GM18909 (cell line): Measurements from ENCODE around the gene BDP1.
"Not testable (repeated sequence)": the region's sequence is repeated elsewhere in the genome, so short reads cannot be mapped to it uniquely, and the experiment has no call there.

ENCODE experiments used
- ATAC-seq: cut with Tn5 transposase; IDR thresholded peaks from one replicate; pipeline ENCODE4 v1.9.1; 2021; ENCODE audit warnings: mild to moderate bottlenecking; ENCODE audit not compliant: unreplicated experiment, poor library complexity

Gene BDP1

DNA sequence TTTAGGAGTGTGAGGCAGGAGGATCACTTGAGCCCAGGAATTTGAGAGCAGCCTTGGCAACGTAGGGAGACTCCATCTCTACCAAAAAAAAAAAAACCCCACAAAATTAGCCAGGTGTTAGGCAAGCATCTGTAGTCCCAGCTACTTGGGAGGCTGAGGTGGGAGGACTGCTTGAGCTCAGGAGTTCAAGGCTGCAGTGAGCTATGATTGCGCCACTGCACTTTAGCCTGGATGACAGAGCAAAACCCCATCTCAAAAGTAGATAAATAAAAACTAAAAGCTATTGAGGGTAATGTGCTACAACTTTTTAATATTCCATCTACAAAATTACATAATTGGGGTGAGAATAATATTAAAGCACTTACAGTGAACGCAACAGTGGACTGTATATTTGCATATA lies 5.9 kb downstream of the BDP1 start:
- no peak for ATAC-seq

DNA sequence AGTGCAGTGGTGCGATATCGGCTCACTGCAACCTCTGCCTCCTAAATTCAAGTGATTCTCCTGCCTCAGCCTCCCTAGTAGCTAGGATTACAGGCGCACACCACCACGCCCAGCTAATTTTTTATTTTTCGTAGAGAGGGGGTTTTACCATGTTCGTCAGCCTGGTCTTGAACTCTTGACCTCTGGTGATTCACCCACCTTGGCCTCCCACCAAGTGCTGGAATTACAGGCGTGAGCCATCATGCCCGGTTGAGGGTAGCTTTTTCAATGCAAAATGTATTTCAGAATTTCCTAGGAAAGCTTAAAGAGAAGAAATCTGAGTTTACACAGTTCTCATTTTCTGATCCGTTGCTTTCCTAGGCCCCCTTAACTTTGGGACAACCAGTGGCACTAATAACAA lies 15.7 kb downstream of the BDP1 start:
- ATAC-seq: no peak

DNA sequence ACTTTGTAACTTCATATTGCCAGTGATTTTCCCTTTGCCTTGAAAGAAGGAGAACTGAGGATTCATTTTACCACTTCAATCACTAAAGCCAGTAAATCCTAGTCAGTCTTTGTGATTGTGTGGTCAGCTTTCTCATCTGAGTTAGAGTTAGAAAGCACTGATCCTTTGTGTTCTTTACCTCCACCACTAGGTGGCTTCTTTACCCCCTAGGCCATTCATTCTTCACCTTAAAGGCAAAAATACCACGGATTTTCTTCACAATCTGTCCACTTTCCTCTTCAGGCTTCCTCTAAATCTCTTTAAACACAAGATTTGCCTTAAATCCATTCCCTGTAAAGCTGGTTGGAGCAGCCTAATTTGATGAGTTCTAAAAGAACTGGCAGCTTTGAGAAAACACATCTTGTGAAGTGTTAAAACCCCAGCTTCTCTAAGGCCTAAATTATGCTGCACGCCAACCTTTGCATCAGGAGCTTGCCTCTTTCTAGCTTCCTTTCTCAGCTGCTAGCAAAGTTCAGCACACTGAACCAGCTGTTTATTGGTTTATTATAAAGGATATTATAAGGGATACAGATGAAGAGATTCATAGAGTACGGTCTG lies 20.4 kb downstream of the BDP1 start:
- no peak for ATAC-seq

DNA sequence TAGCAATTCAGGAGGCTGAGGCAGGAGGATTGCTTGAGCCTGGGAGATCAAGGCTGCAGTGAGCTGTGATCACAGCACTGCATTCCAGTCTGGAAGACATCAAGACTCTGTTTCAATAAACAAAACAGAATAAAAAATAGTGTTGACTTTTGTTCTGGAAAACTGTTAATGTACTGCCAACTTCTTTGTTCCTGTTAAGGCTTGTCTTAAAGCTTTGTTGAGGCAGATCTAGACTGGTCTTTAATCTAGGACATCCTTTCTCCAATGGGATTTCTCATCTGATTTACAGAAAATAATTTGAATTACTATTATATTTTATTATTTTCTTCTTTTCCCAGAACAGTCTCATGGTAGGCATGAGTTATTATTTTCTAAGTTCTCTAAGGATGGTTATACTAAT lies 26.0 kb downstream of the BDP1 start:
- ATAC-seq: no peak

DNA sequence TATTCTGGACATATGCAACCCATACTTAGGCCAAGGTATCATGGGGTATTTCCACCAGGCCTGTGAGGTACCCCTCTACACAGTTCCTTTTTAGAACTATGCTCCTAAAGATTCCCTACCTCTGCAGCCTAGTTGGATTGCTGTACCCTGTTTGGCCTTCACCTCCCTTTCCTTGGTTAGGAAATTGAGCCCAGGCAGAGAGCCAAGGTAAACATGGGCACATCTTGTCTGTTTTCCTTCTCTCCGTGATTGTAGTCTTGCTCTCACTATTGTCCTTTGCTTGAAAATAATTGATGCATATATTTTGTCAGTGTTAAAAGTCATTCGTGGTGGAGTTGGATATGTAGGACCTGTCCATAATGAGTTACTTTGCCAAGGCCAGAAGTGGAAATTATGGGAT lies 26.7 kb downstream of the BDP1 start:
- no peak for ATAC-seq

DNA sequence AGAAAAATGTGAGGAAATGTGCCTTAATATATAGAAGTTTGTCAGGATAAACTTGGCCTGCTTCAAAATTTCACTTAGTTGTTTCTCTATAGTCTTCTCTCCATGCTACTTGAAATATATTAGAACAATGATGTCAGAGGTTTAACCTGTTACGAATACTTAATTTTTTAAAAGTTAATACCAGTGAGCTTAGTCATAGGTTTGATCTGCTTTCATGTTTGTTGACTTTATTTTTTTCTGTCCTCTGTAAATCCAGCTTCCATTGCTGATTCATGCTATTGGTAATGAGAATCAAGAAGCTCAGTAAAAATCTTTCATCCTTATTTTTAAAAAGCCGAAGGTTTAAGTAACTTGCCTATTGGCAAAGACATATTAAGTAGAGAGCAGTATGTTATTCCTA lies 27.9 kb downstream of the BDP1 start:
- no peak for ATAC-seq

GRCh38 chr5:71492817-71493615 lies 37.6 kb downstream of the BDP1 start:
- ATAC-seq: no peak

DNA sequence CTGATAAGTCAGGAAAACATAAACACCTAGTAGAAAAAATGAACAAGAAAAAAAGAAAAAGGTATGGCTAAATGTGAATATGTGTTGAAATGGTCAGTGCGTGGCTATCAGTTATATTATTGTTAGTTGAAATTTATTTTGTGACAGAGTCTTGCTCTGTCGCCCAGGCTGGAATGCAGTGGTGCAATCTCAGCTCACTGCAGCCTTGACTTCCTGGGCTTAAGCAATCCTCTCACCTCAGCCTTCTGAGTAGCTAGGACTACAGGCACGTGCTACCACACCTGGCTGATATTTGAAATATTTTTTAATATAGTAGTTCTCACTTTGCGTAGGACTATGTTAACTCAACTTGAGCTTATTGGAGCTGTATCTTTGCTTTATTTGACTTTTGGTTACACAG lies 38.8 kb downstream of the BDP1 start:
- ATAC-seq: not testable (repeated sequence)

- ATAC-seq: not testable (repeated sequence)
Observed at GRCh38 chr5:71498756-71499155, 43.3 kb downstream of the BDP1 start.

DNA sequence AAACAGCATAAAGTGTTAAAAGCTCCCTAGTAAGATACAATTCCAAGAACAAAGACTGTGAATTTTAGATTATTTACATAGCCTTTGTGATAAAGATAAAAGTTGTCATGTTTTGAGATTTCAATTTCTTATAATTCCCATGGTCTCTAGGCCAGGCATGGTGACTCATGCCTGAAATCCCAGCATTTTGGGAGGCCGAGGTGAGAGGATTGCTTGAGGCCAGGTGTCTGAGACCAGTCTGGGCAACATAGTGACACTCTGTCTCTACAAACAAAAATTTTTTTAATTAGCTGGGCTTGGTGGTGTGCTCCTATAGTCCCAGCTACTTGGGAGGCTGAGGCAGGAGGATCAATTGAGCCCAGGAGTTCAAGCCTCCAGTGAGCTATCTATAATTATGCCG lies 48.1 kb downstream of the BDP1 start:
- no peak for ATAC-seq

GRCh38 chr5:71522151-71522550 lies 66.7 kb downstream of the BDP1 start:
- ATAC-seq: no peak

DNA sequence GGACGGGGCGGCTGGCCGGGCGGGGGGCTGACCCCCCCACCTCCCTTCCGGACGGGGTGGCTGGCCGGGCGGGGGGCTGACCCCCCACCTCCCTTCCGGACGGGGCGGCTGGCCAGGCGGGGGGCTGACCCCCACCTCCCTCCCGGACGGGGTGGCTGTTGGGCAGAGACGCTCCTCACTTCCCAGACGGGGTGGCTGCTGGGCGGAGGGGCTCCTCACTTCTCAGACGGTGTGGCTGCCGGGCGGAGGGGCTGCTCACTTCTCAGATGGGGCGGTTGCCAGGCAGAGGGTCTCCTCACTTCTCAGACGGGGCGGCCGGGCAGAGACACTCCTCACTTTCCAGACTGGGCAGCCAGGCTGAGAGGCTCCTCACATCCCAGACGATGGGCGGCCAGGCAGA lies 70.2 kb downstream of the BDP1 start:
- ATAC-seq: not testable (repeated sequence)

GRCh38 chr5:71528206-71528605 lies 72.8 kb downstream of the BDP1 start:
- no peak for ATAC-seq

- ATAC-seq: no peak
Observed at GRCh38 chr5:71529682-71530081, 74.2 kb downstream of the BDP1 start.

- ATAC-seq: no peak
Observed at GRCh38 chr5:71533142-71533541, 77.7 kb downstream of the BDP1 start.

DNA sequence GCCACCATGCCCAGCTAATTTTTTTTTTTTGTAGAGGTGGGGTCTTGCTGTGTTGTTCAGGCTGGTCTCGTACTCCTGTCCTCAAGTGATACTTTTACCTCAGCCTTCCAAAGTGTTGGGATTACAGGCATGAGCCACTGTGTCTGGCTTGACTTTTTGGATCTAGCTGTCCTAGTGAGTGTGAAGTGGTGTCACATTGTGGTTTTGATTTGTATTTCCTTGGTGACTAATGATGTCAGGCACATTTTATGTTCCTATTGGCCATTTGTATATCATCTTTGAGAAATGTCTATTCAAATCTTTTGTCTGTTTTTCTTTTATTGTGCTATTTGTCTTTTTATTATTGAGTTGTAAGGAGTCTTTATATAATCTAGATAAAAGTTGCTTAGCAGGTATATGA lies 78.2 kb downstream of the BDP1 start:
- ATAC-seq: peak; percentile 55

DNA sequence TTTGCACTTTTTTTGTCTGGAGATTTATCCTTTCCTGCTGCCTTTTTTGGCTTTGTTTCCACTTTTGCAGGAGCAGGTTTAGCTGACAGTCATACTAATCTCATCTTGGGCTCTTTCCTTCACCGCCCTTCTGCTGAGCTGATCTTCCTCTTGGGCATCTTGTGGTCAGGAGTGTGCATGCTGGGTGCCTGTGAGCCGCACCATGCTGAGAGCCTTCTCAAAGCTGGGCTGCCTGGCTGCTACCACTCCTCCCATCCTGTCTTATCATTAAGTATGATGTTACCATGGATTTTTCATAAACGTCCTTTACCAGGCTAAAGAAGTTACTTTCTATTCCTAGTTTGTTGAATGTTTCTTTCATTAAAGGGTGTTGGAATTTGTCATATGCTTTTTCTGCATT lies 82.2 kb downstream of the BDP1 start:
- ATAC-seq: no peak

- ATAC-seq: not testable (repeated sequence)
Observed at GRCh38 chr5:71550885-71551284, 95.4 kb downstream of the BDP1 start.

GRCh38 chr5:71551582-71551981 lies 96.1 kb downstream of the BDP1 start:
- not testable (repeated sequence) for ATAC-seq

DNA sequence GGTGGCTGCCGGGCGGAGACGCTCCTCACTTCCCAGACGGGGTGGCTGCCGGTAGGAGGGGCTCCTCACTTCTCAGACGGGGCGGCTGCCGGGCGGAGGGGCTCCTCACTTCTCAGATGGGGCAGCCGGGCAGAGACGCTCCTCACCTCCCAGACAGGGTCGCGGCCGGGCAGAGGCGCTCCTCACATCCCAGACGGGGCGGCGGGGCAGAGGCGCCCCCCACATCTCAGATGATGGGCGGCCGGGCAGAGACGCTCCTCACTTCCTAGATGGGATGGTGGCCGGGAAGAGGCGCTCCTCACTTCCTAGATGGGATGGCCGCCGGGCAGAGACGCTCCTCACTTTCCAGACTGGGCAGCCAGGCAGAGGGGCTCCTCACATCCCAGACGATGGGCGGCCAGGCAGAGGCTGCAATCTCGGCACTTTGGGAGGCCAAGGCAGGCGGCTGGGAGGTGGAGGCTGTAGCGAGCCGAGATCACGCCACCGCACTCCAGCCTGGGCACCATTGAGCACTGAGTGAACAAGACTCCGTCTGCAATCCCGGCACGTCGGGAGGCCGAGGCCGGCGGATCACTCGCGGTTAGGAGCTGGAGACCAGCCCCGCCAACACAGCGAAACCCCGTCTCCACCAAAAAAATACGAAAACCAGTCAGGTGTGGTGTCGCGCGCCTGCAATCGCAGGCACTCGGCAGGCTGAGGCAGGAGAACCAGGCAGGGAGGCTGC lies 96.7 kb downstream of the BDP1 start:
- ATAC-seq: not testable (repeated sequence)

- no peak for ATAC-seq
Observed at GRCh38 chr5:71563161-71563560, 107.7 kb downstream of the BDP1 start.
